ENCODE measurements around the gene CFC1B.
"Not testable (repeated sequence)": the region's sequence is repeated elsewhere in the genome, so short reads cannot be mapped to it uniquely, and the experiment has no call there.

DNA sequence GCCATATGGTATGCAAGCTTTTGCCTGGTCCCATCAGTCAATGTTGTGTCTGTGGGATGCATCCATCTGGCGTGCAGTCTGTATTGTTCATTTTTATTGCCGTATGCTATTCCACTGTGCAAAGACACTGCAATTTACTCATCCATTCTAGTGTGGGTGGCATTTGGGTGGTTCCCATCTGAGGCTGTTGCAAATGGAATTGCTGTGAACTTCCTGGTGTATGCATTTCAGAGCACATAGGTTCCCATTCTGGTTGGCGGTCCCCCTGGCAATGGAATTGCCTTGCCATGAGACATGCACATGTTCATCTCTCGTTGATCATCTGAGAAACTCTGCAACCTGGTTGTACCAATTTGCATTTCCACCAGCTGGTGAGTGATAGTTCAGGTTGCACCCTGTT, 56.5 kb downstream of the CFC1B start:
- TF ChIP-seq CTCF (IDR thresholded peaks at IDR 0.05); POLR2A (IDR thresholded peaks at IDR 0.05; ENCODE audit: low read depth); POLR2AphosphoS5 (IDR thresholded peaks at IDR 0.05); EP300 (IDR thresholded peaks at IDR 0.05): not testable (repeated sequence)
